GM18873 (cell line): ENCODE data around the gene CSTF3.

Source experiments
- ATAC-seq: cut with Tn5 transposase; IDR thresholded peaks from one replicate; pipeline ENCODE4 v1.9.1; 2021; ENCODE audit warnings: mild to moderate bottlenecking, moderate library complexity, moderate number of reproducible peaks; ENCODE audit not compliant: unreplicated experiment, low FRiP score

Gene CSTF3

DNA sequence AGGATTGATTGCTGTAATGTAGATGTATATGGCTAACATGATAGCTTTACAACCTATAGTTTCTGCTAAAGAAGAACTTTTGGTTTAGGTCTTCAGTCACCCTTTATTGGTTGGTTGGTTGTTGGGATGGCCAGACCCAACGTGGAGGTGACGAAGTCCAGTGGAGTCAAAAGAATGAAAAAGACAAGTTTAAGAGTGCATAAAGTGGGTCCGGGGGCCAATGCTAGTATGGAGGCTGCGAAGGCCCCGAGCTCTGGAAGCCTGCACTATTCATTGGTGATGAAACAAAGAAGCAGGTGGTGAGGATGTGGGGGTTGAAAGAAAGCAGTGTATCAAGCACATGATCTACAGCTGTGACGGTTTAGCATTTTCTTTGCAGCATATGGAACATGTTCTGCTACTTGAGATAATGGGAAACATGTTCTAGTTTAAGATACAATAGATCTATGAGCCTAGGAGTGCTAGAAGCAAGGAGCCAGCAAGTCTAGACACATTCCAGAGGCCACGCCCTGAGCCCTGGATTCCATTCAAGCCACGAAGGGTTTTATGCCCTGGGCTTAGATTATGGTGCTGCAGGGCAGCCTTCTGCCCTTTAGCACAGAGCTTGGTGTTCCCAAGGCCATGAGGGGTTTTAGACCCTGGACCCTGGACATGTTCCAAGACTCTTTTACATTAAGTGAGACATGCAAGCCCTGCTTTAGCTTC lies 115.6 kb downstream of the CSTF3 start:
- ATAC-seq, result no peak

DNA sequence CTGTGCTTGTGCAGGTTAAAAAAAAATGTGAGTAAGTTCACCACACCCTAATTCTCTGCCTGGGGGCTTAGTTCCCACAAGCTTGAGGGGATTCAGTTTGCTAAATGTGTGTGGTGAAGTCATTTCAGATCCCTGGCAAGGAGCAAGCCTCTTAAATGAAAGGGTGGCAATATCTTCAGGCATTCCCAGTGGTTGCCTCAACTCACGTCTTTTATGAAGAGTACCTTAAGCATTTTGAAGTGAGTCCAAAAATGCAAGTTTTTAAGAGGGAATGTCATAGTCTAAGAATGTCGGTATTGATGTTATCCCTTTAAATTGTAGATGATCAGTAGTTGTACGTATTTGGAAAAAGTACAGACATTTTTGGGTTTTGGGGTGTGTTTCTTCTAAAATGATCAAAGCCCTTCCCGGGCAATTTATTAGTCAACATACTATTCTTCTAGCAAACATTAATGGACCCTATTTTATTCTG lies 117.0 kb downstream of the CSTF3 start:
- ATAC-seq, result no peak

DNA sequence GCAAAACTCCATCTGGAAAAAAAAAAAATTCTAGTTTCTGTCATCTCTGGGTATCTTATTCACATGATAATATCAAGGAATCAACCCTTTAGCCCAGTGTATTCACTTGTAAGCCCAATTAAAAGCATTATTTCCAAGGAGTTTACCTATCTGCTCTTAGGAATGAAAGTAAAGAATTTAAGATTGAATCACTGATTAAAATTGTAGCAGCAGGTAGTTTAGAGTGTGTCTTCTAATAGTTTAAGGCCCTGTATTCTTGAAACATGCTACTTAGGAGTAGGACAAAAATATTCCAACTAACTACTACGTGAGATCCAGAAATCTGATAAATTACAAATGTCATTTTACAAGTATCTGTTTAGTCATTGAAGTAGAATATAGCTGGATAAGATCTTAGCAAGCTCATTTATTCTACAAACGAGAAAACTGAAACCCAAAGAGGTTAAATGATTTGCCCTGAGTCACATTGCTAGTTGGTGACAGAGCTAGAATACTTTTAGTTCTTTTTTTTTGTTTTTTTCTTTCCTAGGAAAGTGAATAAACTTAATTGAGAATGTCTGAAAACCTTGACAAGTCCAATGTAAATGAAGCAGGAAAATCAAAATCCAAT lies 118.0 kb downstream of the CSTF3 start:
- ATAC-seq, result no peak

DNA sequence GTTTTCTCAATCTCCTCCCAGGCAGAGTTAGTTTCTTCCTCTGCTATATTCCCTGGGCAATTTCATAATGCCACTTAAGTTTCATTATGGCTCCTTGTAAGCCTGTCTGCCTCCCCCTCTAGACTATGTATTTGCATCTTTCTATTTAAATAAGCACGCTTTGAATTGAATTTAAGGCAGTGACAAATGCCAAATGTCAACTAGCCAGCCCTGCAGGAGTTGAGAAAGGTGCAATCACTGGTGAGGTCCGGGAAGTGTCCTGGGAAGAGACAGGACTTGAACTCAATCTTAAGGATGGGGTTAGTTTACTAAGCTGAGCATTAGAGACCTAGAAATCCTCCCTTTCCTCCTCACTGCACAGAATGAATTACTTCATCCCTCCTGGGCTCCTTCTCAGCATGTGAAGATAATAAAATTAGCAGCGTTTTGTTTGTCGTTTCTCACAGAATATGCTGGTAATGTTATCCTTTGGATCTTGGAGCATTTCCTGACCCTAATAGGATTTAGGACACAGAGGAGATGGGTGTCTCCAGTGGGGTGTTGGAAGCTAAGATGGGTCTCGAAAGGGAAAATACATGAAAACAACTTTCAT lies 120.3 kb downstream of the CSTF3 start:
- ATAC-seq, result no peak

DNA sequence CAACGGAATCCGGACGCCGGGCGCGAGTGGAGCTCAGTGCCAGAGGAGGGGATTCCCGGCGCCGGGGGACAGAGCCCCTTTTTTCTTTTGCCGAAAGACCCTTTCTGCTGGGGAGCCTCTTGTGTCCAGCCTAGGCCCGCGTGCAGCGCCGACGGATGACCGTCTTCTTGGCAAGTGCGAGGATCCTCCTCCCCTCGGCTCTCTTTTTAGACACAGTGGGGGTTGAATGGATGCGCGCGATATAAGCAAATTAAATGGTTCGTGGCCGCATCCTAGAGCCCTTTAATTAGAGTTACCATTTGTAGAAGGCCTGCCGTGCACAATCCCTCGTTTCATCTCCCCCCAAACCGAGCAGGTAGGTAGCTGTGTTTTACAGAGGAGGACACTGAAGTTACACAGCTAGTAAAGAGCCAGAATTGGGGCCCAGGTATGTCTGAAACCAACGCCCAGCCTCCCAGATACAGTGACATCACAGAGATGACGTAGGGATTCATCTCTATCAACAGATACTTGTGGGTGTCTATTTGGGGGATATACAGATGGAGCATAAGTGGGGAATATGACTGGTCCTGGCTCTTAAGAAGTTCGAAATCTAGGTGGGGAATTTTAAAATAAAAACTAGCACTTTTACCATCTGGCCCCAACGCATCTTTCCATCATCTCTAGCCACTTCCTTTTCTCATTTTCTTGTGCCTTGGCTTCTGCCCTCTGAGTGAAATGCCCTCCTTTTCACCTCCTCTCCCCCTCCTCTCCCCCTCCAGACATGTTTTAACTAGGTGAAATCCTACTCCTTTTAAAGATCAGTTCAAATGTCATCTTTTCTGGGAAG lies 121.0 kb downstream of the CSTF3 start:
- ATAC-seq, result peak; percentile 34

- peak; percentile 76 for ATAC-seq
These were observed 121.8 kb downstream of the CSTF3 start, which contains the start of gene TCP11L1 for GRCh38 chr11:33039274-33040032. Gene TCP11L1, plus strand, starts transcription at chr11:33039572. Its CDS starts 4,202 bp downstream, at chr11:33043774.

- no peak for ATAC-seq
These were observed 126.3 kb downstream of the CSTF3 start for GRCh38 chr11:33035011-33035410.
